LHCN-M2 (cell line): Measurements from ENCODE around the gene NDUFA6. TPM values are rescaled to one million over a fixed set of nuclear protein-coding genes. Genes with fewer than 3 reads are reported as not detected.
A peak's percentile ranks its signal among the peaks of the same experiment; 100 is the strongest.
"Not testable (repeated sequence)": the region's sequence is repeated elsewhere in the genome, so short reads cannot be mapped to it uniquely, and the experiment has no call there.

ENCODE experiments used
- DNase-seq: peaks from one replicate; pipeline ENCODE4 v3.0.0-alpha.2; 2012; ENCODE audit warnings: low read depth
- total RNA-seq: library from RNA; depleted of rRNA; stranded (reverse); fragments of >200 nt; gene quantifications from 2 replicates; pipeline ENCODE4 v1.2.3, GENCODE V29; 2014

The NDUFA6 gene
- total RNA-seq, 1 experiment from 2014 or later = 81.9 TPM

DNA sequence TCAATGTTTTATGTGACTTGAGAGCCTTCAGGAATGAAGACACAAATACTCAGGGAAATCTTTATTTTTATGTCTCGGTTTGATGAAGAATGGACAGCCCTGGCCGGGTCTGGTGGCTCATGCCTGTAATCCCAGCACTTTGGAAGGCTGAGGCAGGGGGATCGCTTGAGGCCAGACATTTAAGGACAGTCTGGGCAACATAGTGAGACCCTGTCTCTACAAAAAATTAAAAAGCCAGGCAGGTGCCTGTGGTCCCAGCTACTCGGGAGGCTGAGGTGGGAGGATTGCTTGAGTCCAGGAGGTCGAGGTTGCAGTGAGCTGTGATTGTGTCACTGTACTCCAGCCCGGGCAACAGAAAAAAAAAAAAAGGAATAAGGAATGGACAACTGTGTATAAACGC is 19.1 kb downstream of the NDUFA6 start:
- DNase-seq = not testable (repeated sequence)

DNA sequence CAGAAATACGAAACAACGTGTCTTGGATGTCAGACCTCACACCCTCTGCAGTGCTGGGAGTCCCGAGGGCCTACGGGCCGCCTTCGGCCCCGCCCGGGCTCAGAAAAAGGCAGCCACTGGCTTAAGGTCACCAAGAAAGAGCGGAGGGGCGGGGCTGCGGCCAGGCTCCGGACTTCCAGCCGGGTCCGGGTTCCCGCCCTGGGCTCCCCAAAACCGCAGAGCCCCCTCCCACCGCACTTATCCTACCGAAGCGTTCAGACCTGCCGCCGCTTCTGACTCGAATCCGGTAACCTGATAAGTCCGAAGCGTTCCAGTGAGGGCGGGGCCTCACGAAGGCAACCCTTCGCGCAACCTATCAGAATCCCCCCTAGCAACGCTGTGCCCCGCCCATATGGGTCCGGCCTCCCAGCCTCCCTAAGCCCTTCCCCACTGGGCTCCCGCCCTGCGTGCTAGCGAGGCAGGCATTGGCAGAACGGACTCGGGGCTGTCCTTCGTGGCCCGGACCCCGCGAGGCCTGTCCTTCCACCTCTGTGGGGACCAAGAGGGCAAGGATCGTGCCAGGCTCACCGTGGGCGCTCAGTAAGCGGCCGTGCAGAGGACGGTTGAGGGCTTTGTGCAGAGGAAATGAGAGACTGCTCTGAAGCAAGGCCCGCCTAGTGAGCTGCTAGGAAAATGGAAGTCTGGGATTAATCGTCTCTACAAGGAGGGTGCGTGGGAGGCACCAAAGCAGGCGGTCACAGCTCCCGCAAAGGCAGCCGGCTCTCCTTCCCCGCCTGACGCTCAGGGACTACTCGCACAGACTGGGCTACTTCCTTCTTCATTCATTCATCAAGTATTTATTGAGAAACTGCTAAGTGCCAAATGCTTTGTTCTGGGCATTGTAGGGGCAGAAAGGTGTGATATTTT is 19.8 kb downstream of the NDUFA6 start, which contains the start of gene NAGA:
TSS of gene NAGA (minus strand) at position 296 of the 906 bp plus-strand sequence. CDS start 515 bp downstream, outside the sequence.
- peak; percentile 97 for DNase-seq

DNA sequence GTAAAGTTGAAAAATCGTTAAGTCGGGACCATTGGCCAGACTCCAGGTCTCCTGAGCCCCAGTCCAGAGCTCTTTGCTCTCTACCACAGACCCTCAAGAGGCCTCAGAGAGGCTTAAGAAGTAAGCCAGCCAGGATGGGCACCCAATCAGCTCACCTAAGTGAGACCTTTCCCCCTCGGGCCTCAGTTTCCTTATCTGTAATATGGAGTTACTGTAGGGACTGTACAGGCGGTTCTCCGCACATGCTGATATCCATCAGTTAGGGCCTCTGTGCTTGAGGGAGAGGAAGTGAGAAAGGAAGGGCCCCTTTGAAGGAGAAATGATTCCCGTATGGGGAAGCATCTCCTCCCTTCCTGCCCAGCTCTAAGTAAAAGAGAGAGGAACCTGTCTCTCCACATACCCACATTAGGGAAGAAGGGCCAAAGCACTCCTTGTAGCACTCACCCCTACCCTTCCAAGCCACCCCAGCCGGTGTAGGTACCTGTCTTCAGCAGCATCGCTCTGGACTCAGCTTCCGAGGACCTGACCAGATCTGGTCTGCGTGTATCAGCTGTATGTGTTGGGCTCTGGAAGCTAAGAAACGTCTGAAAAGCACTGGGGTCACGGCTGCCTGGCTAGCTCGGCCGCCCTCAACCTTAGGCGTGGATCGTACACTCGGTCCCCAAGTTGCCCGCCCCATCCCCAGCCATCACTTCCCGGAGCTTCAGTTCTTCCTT is 20.6 kb downstream of the NDUFA6 start:
- no peak for DNase-seq

DNA sequence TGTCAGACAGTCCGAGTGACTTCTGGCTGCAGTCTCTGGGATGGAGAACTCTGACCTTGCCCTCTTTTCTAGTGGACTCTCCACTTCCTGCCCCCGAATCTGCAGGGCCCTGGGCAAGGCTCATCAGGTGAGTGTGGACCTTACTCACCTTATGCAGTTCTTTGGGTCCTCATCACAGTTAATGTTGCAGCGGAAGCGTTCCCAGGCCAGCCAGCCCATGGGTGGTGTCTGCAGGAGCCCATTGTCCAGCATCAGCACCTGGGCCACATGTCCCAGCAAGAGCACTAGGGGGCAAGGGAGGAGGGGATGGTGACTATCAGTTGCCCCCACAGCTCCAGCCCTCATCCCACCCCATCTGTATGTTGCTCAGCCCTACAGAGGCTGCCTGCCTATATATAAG is 22.3 kb downstream of the NDUFA6 start:
- DNase-seq = no peak

DNA sequence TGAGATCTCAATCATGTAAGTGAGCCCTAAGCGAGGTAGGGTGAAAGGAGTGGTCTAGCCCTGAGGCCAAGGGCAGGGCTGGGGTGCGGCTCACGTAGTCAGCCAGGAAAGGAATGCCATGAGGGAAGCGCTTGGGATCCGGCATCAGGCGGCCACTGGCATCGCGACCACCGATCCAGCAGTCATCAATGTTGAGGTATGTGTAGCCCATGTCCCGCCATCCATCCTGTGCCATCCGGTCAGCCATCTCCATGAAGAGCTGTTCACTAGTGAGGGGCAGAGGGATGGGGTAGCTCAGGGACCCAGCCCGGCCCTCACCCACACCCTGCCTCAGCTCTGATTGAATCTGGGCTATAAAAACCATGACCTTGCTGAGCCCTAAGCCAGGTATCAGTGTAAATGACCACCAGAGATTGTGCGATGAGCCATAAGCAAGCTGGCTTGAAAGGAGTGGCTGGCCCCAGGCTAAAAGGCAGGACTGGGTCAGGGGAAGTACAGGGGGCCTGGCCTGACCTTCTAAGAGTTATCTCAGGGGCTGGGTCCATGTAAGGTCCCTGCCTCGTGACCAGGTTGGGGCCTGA is 22.8 kb downstream of the NDUFA6 start:
- no peak for DNase-seq

DNA sequence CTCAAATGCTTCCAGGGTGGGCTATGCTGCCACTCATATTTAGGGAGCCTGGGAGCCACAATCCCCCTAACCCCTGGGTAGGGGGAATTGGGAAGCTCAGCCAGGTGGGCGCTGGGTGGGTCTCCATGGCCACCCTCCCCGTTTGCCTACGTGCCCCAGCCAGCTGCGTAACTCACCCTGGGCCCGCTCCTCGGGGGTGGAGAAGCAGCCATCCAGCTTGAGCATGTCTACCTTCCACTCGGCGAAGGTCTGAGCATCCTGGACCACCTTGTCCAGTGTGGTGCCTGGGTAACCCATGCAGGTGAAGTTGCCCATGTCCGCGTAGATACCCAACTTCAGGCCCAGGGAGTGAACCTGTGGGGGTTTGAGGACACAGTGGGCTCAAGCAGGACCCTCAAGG is 23.6 kb downstream of the NDUFA6 start:
- DNase-seq = no peak

DNA sequence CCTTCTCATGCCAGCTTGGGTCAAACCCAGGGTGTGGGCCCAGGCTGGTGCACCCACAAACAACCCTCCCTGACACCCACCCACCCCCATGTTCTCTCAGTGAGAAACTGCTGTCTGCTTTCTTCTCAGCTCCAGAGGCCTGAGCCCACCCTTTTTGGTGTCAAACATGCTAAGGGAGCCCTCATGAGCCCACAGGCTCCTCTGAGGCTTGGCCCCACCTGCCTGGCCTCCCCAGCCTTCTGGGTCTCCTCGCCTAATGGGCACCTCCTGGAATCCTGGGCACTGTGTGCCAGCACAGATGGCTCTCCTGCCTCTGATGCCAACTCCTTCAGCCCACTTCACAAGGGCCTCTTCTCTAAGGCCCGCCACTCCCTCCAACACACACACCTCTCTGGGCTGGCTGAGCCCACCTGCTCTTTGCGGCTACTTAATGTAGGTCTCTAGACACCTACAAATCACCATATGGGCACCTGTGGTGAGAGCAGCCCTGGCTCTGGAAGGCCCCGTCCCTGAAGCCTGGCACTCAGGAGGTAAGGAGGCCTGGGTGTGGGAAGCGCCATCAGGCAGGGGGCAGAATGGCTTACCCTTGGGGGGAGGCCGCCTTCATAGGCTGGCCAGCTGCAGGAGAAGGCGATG is 24.3 kb downstream of the NDUFA6 start:
- no peak for DNase-seq

DNA sequence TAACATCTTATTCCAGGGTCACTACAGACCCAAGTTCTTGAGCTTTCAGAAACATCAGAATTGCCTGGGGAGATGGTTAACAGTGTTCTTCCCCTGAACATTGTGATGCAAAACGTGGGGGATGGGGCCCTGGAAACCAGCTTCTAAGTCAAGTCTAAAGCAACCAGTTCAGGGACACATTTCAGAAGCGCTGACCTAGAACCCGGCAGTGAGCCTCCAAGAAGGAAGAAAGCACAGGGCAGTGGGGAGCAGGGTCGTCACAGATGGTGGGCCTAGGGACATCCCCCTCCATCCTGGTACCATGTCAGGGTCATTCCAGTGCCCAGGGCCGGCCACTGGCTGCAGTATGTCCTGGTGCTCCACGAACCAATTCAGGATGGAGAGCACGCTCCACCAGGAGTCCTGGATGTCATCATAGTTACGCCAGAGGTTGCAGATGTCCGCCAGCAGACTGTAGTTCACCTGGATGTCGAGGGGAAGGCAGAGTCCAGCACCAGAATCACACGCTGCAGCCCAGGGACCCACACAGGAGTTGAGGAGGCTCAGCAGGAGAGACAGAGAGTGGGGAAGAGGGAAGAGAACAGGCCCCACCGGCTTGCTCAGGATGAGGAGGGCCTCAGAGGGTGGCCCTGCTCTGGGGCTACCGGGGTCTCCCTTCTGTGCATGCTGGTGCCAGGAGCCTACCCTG is 25.0 kb downstream of the NDUFA6 start:
- no peak for DNase-seq

DNA sequence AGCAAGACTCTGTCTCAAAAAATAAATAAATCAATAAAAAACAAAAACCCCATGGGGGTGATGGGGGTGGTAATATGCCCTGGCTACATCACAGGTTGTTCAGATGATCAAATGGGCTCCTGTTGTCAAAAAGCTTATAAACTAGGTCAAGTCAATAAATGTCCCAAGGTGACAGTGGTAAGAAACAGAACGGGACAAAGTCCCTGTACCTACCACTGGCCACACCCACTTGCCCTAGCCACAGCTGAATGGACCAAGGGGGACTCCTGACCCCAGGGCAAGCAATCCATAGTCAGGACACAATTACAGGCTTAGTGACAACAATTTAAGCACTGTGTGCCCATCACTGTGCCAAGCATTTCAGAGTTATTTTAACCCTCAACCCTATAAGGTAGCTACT is 25.9 kb downstream of the NDUFA6 start:
- no peak for DNase-seq

DNA sequence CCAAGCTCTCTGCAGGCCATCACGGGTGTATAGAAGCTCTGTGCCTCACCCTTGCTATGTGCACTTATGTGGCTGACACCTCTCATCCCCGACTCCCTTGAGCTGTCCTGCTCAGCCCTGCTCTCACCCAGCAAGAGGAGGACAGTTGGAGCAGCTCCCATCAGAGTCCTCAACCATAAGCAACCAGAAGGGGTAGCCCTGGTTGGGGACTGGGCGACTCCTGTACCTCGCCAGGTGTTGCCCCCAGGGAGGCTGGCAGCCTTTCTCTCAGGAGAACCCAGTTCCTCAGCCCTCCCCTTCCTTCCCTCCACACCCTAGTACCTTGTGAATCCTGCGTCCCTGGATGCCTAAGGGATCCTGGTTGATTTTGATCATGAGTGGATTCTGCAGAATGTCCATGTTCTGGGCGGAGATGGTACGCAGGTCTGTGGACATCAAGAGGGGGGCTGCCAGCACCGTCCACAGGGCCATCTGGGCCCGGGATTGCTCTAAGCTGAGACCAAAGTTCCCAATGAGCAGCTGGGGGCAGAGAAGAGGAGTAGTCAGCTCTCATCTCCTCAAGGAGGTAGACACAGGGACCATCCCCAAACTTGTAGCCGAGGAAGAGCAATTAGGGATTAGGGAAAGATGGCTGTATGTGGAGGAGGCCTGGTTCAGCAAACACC is 27.9 kb downstream of the NDUFA6 start:
- DNase-seq = no peak

DNA sequence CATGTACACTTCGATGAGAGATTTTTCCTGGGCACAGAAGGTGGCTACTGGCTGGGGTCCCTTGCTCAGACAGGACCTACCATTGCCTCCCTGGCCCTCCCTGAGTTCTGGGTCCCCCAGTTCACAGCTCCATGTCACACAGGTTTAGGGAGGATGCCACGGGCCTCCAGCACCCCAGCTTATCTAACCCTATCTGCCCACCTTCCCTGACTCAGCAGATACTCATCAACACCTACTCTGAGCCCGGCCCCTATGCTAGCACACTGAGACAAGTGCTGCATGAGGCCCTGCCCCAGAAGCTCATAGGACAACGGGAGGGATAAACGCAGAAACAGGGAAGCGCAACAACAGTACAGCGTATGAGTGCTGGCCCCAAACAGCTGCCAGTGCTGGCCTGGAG is 29.5 kb downstream of the NDUFA6 start:
- no peak for DNase-seq

DNA sequence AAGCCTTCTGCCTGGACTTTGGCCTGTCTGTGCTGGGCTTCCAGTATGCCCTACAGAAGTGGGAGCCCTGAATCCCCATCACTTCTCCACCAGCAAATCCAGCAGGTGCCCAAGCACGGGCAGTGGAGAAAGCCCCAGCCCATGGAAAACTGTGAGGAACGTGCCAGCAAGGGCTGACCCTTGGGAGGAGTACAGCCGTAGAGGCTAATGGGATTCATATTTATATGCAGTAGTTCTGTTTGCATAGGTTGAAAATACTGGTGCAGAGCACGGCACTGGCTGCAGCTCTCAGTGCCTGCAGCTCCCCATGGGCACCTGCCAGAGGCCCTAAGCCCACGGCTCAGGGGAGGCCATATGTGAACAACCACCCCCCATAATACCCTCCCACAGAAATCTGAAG is 30.1 kb downstream of the NDUFA6 start:
- no peak for DNase-seq

DNA sequence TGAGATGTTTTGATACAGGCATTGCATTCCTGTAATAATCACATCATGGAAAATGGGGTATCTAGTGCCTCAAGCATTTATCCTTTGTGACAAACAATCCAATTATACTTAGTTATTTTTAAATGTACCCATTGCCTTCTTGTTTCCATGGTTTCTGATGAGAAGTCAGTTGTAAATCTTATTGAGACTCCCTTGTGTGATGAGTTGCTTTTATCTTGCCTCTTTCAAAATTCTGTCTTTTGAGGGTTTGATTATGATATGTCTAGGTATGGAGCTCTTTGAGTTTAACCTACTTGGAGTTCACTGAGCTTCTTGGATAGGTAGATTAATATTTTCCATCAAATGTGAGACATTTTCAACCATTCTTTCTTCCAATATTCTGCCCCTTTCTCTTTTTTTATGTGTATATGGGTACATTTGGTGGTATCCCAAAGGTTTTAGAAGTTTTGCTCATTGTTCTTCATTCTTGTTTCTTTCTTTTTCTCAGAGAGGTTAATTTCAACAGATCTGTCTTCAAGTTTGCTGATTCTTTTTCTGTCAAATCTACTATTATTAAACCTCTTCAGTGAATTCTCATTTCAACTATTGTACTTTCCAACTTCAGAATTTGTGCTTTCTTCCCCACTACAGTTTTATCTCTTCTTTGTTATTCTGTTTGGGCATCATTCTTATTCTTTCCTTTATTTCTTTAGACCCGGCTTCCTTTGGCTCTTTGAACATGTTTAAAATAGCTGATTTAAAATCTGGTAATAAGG is 33.6 kb downstream of the NDUFA6 start:
- DNase-seq = no peak

DNA sequence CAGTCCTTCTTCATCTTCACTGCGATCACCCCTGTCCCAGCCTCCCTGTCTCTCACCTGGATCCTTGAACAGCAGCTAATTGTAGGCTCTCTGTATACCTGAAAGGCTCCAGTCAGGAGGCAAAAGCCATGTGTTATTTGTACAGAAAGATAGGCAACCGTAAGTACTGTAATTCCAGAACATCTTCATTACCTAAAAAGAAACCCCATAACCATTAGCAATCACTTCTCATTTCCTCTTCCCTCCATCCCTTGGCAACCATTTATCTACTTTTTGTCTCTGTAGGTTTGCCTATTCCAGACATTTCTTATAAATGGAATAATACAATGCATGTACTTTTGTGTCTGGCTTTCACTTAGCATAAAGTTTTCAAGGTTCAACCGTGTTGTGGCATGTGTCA is 37.8 kb downstream of the NDUFA6 start:
- DNase-seq = no peak

DNA sequence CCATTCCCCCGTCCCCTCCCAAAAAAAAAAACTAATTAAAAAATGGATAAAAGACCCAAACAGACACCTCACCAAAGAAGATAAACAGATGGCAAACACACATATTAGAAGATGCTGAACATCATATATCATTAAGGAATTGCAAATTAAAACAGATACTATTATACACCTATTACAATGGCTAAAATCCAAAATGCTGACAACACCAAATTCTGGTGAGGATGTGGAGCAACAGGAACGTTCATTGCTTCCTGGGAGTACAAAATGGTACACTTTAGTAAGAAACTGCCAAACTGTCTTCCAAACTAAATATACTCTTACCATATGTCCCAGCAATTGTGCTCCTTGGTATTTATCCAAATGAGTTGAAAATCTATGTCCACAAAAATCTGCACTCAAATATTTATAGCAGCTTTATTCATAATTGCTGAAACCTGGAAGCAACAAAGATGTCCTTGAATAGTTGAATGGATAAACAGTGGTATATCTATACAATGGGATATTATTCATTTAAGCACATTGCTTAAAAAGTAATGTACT is 39.9 kb downstream of the NDUFA6 start:
- no peak for DNase-seq

DNA sequence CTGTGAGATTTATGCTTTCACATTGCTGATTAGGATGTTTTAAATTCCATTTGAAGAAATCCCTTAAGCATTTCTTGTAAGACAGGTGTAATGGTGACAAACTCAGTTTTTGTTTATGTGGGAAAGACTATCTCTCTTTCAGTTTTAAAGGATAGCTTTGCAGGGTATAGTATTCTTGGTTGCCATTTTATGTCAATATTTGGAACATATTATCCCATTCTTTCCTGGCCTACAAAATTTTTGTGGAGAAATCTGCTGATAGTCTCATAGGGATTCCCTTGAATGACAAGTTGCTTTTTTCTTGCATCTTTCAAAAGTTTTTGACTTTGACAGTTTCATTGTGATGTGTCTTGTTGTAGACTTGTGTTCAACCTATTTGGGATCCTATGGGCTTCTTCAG is 48.8 kb downstream of the NDUFA6 start:
- no peak for DNase-seq

DNA sequence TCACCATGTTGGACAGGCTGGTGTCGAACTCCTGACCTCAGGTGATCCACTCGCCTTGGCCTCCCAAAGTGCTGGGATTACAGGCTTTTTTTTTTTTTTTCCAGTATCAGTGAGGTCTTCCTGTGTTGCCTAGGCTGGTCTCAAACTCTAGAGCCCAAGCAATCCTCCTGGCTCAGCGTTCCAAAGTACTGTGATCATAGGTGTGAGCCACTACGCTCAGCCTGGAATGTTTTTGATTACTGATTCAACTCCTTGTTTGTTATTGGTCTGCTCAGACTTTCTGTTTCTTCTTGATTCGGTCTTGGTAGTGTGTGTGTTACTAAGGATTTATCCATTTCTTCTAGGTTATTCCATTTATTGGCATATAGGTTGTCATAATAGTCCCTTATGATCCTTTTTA is 51.3 kb downstream of the NDUFA6 start:
- no peak for DNase-seq
